HG03460 (cell line): ENCODE data around the gene KCNE4.

ENCODE experiments used
- ATAC-seq: cut with Tn5 transposase; IDR thresholded peaks from one replicate; pipeline ENCODE4 v1.9.1; 2021; ENCODE audit not compliant: unreplicated experiment

KCNE4 gene

GRCh38 chr2:223083402-223084070 is 31.5 kb downstream of the KCNE4 start:
- no peak for ATAC-seq

GRCh38 chr2:223084873-223085272 is 32.9 kb downstream of the KCNE4 start:
- ATAC-seq: no peak

GRCh38 chr2:223086370-223086981 is 34.5 kb downstream of the KCNE4 start:
- ATAC-seq: no peak

GRCh38 chr2:223087466-223087865 is 35.5 kb downstream of the KCNE4 start:
- ATAC-seq: no peak

- no peak for ATAC-seq
These were observed 36.9 kb downstream of the KCNE4 start for GRCh38 chr2:223088866-223089265.

GRCh38 chr2:223090039-223090438 is 38.0 kb downstream of the KCNE4 start:
- ATAC-seq: no peak

GRCh38 chr2:223090540-223091235 is 38.7 kb downstream of the KCNE4 start:
- no peak for ATAC-seq

- ATAC-seq: no peak
These were observed 40.7 kb downstream of the KCNE4 start for GRCh38 chr2:223092667-223093066.

- ATAC-seq: no peak
These were observed 41.6 kb downstream of the KCNE4 start for GRCh38 chr2:223093436-223094241.

- ATAC-seq: no peak
These were observed 43.2 kb downstream of the KCNE4 start for GRCh38 chr2:223095207-223095606.

GRCh38 chr2:223096235-223096970 is 44.4 kb downstream of the KCNE4 start:
- ATAC-seq: no peak

- ATAC-seq: no peak
These were observed 45.9 kb downstream of the KCNE4 start for GRCh38 chr2:223097888-223098383.

- no peak for ATAC-seq
These were observed 47.6 kb downstream of the KCNE4 start for GRCh38 chr2:223099561-223099960.

- no peak for ATAC-seq
These were observed 48.1 kb downstream of the KCNE4 start for GRCh38 chr2:223100061-223100511.

GRCh38 chr2:223101340-223102039 is 49.5 kb downstream of the KCNE4 start:
- ATAC-seq: peak; percentile 69

GRCh38 chr2:223102040-223102400 is 50.0 kb downstream of the KCNE4 start:
- no peak for ATAC-seq

- no peak for ATAC-seq
These were observed 50.5 kb downstream of the KCNE4 start for GRCh38 chr2:223102450-223102849.

GRCh38 chr2:223104336-223105132 is 52.5 kb downstream of the KCNE4 start:
- ATAC-seq: no peak
